ENCODE results near the gene FN3K.

Gene FN3K

GRCh38 chr17:82699551-82699950 is 35.9 kb upstream of the FN3K start:
- H2AFZ ChIP-seq (ENCODE audit: low read length) = no peak overlapping the region
- no peaks in the 10 kb centered on the region for H4K20me1 ChIP-seq (ENCODE audit: insufficient read depth, low read length, poor library complexity, severe bottlenecking)
- H3K36me3 ChIP-seq (ENCODE audit: insufficient read depth, low read length) = no peaks in the 10 kb centered on the region
- H3K9ac ChIP-seq (ENCODE audit: low read depth, low read length, poor library complexity, severe bottlenecking) = no peak overlapping the region
- no peaks in the 10 kb centered on the region; the same call in 1 of the 2 replicates for H3K9me3 ChIP-seq (ENCODE audit: insufficient read depth, low read depth, low read length)
- H3K9me2 ChIP-seq (replicated peaks; ENCODE audit: low read depth, low read length) = no peaks in the 10 kb centered on the region
- H3K4me1 ChIP-seq (ENCODE audit: insufficient read depth, low read length, poor library complexity, severe bottlenecking) = no peaks in the 10 kb centered on the region
- H3K4me3 ChIP-seq (ENCODE audit: low read length, poor library complexity, severe bottlenecking) = peak overlapping the region; percentile 67
- H3F3A ChIP-seq (ENCODE audit: low read depth) = no peaks in the 10 kb centered on the region
- peak overlapping the region; percentile 62 for H3K4me2 ChIP-seq (ENCODE audit: low read depth, low read length, poor library complexity, severe bottlenecking)
- TF ChIP-seq CTCF (conservative IDR thresholded peaks at IDR 0.05; ENCODE audit: low read length) = no peak
- no peak for TF ChIP-seq EZH2phosphoT487 (IDR thresholded peaks at IDR 0.05; ENCODE audit: borderline replicate concordance)
- no peaks in the 10 kb centered on the region for H3K27me3 ChIP-seq (ENCODE audit: insufficient read depth, low read length, poor library complexity, severe bottlenecking)
- no peaks in the 10 kb centered on the region for H3K79me2 ChIP-seq (ENCODE audit: insufficient read depth, low read length)

GRCh38 chr17:82702231-82702927 is 33.0 kb upstream of the FN3K start:
- Histone ChIP-seq H3K9me2 (replicated peaks; ENCODE audit: low read depth, low read length) (no peaks in the 10 kb centered on the region), H3K4me2 (ENCODE audit: low read depth, low read length, poor library complexity, severe bottlenecking) (no peak overlapping the region), H3K79me2 (ENCODE audit: insufficient read depth, low read length) (no peaks in the 10 kb centered on the region), H3K4me3 (ENCODE audit: low read length, poor library complexity, severe bottlenecking) (no peak overlapping the region), H3K27me3 (ENCODE audit: insufficient read depth, low read length, poor library complexity, severe bottlenecking) (no peaks in the 10 kb centered on the region), H3K9ac (ENCODE audit: low read depth, low read length, poor library complexity, severe bottlenecking) (no peak overlapping the region), H3K36me3 (ENCODE audit: insufficient read depth, low read length) (no peaks in the 10 kb centered on the region), H3K4me1 (ENCODE audit: insufficient read depth, low read length, poor library complexity, severe bottlenecking) (no peaks in the 10 kb centered on the region), H2AFZ (ENCODE audit: low read length) (no peak overlapping the region), H3K9me3 (ENCODE audit: insufficient read depth, low read depth, low read length) (no peaks in the 10 kb centered on the region), H4K20me1 (ENCODE audit: insufficient read depth, low read length, poor library complexity, severe bottlenecking) (no peaks in the 10 kb centered on the region), H3F3A (ENCODE audit: low read depth) (no peaks in the 10 kb centered on the region)
- TF ChIP-seq CTCF (conservative IDR thresholded peaks at IDR 0.05; ENCODE audit: low read length) (no peak), EZH2phosphoT487 (IDR thresholded peaks at IDR 0.05; ENCODE audit: borderline replicate concordance) (no peak)

- Histone ChIP-seq H3K27me3 (ENCODE audit: insufficient read depth, low read length, poor library complexity, severe bottlenecking) (no peaks in the 10 kb centered on the region), H3K4me1 (ENCODE audit: insufficient read depth, low read length, poor library complexity, severe bottlenecking) (no peaks in the 10 kb centered on the region), H3K9me3 (ENCODE audit: insufficient read depth, low read depth, low read length) (no peaks in the 10 kb centered on the region), H3K36me3 (ENCODE audit: insufficient read depth, low read length) (no peaks in the 10 kb centered on the region), H3K9ac (ENCODE audit: low read depth, low read length, poor library complexity, severe bottlenecking) (no peak overlapping the region), H3K4me3 (ENCODE audit: low read length, poor library complexity, severe bottlenecking) (no peak overlapping the region), H3K9me2 (replicated peaks; ENCODE audit: low read depth, low read length) (no peaks in the 10 kb centered on the region), H3F3A (ENCODE audit: low read depth) (no peaks in the 10 kb centered on the region), H2AFZ (ENCODE audit: low read length) (no peak overlapping the region), H3K4me2 (ENCODE audit: low read depth, low read length, poor library complexity, severe bottlenecking) (no peak overlapping the region), H3K79me2 (ENCODE audit: insufficient read depth, low read length) (no peaks in the 10 kb centered on the region), H4K20me1 (ENCODE audit: insufficient read depth, low read length, poor library complexity, severe bottlenecking) (no peaks in the 10 kb centered on the region)
- TF ChIP-seq EZH2phosphoT487 (IDR thresholded peaks at IDR 0.05; ENCODE audit: borderline replicate concordance) (no peak), CTCF (conservative IDR thresholded peaks at IDR 0.05; ENCODE audit: low read length) (no peak)
These were observed 32.2 kb upstream of the FN3K start for GRCh38 chr17:82703036-82703745.

Measured in Loucy (cell line).